SIG-M5 (cell line): ENCODE results near the gene RTP5.
"Not testable (repeated sequence)": the region's sequence is repeated elsewhere in the genome, so short reads cannot be mapped to it uniquely, and the experiment has no call there.

Experiments
- DNase-seq: peaks from one replicate; lab custom pipeline; 2025; lab: John Stamatoyannopoulos, UW

The RTP5 gene

GRCh38 chr2:241902357-241902991 lies 32.9 kb downstream of the RTP5 start:
- no peak for DNase-seq

- no peak for DNase-seq
These were observed 33.8 kb downstream of the RTP5 start for GRCh38 chr2:241903121-241904010.

- DNase-seq: no peak
These were observed 34.6 kb downstream of the RTP5 start for GRCh38 chr2:241904011-241904718.

GRCh38 chr2:241904791-241905710 lies 35.5 kb downstream of the RTP5 start:
- DNase-seq: no peak

- DNase-seq: no peak
These were observed 36.3 kb downstream of the RTP5 start for GRCh38 chr2:241905716-241906377.

- not testable (repeated sequence) for DNase-seq
These were observed 36.8 kb downstream of the RTP5 start for GRCh38 chr2:241906378-241906770.

GRCh38 chr2:241906826-241907570 lies 37.5 kb downstream of the RTP5 start:
- no peak for DNase-seq

- not testable (repeated sequence) for DNase-seq
These were observed 38.3 kb downstream of the RTP5 start for GRCh38 chr2:241907831-241908230.

- DNase-seq: no peak
These were observed 39.3 kb downstream of the RTP5 start for GRCh38 chr2:241908686-241909420.

GRCh38 chr2:241909769-241910168 lies 40.2 kb downstream of the RTP5 start:
- no peak for DNase-seq

- DNase-seq: no peak
These were observed 41.3 kb downstream of the RTP5 start for GRCh38 chr2:241910604-241911520.

GRCh38 chr2:241911551-241911950 lies 42.0 kb downstream of the RTP5 start:
- no peak for DNase-seq

- no peak for DNase-seq
These were observed 42.6 kb downstream of the RTP5 start for GRCh38 chr2:241912021-241912555.

- no peak for DNase-seq
These were observed 44.2 kb downstream of the RTP5 start for GRCh38 chr2:241913703-241914102.

- DNase-seq: no peak
These were observed 45.0 kb downstream of the RTP5 start for GRCh38 chr2:241914542-241914941.

- DNase-seq: not testable (repeated sequence)
These were observed 52.1 kb downstream of the RTP5 start for GRCh38 chr2:241921631-241922030.

- no peak for DNase-seq
These were observed 52.9 kb downstream of the RTP5 start for GRCh38 chr2:241922411-241922810.
